Smooth muscle cell (in vitro differentiated cells): ENCODE measurements around the gene FNTB. TPM values are rescaled to one million over a fixed set of nuclear protein-coding genes. Genes with fewer than 3 reads are reported as not detected.

Experiments
- DNase-seq: peaks from one replicate; lab custom pipeline; 2025; ENCODE audit not compliant: unreplicated experiment; lab: John Stamatoyannopoulos, UW
- H2AFZ ChIP-seq: fragments of 200-600 bp; sonication (generic); 2 replicates; pipeline ENCODE4 v1.6.0; 2016; ENCODE audit warnings: antibody characterized with exemption, low read depth, mild to moderate bottlenecking
- H3F3A ChIP-seq: fragments of 200-600 bp; sonication (generic); 2 replicates; pipeline ENCODE4 v1.6.0; 2017; ENCODE audit warnings: antibody characterized with exemption, low read depth
- H3K27ac ChIP-seq: fragments of 200-600 bp; sonication (generic); 2 replicates; pipeline ENCODE4 v1.5.1; 2016; ENCODE audit warnings: low read depth, mild to moderate bottlenecking
- H3K27me3 ChIP-seq: fragments of 200-600 bp; sonication (generic); 2 replicates; pipeline ENCODE4 v1.6.1; 2016; ENCODE audit warnings: low read depth, mild to moderate bottlenecking
- H3K36me3 ChIP-seq: fragments of 200-600 bp; sonication (generic); 2 replicates; pipeline ENCODE4 v1.5.1; 2016; ENCODE audit warnings: low read depth
- H3K4me1 ChIP-seq: fragments of 200-600 bp; sonication (generic); 2 replicates; pipeline ENCODE4 v1.5.1; 2016; ENCODE audit warnings: low read depth
- H3K4me2 ChIP-seq: fragments of 200-600 bp; sonication (generic); 2 replicates; pipeline ENCODE4 v1.6.0; 2016; ENCODE audit warnings: mild to moderate bottlenecking
- H3K4me3 ChIP-seq: fragments of 200-600 bp; sonication (generic); 2 replicates; pipeline ENCODE4 v1.5.1; 2016; ENCODE audit warnings: mild to moderate bottlenecking
- H3K79me2 ChIP-seq: fragments of 200-600 bp; sonication (generic); 2 replicates; pipeline ENCODE4 v1.6.0; 2016; ENCODE audit warnings: low read depth, mild to moderate bottlenecking
- H3K9ac ChIP-seq: fragments of 200-600 bp; sonication (generic); 2 replicates; pipeline ENCODE4 v1.6.0; 2016; ENCODE audit warnings: low read depth
- H3K9me3 ChIP-seq: fragments of 200-600 bp; sonication (generic); replicated peaks from 2 replicates; pipeline ENCODE4 v1.5.1; 2016; ENCODE audit warnings: low read depth
- H4K20me1 ChIP-seq: fragments of 200-600 bp; sonication (generic); 2 replicates; pipeline ENCODE4 v1.6.0; 2016; ENCODE audit warnings: low read depth
- WGBS: methylation state at CpG from one replicate; pipeline ENCODE4 v1.1.7; 2016; ENCODE audit warnings: low lambda C conversion rate; 5-methylcytosine and 5-hydroxymethylcytosine counted together
- polyA plus RNA-seq: library from polyadenylated mRNA; unstranded; fragments of >200 nt; fragmentation: Nextera tagmentation; extraction: Ambion mirVana; gene quantifications from 2 replicates; pipeline ENCODE4 v1.2.1, GENCODE V29; 2016
- total RNA-seq: library from RNA; depleted of rRNA; stranded (reverse); fragments of >200 nt; gene quantifications from 2 replicates; pipeline ENCODE4 v1.2.3, GENCODE V29; 2014
- TF ChIP-seq, protein P1 (sequence below): fragments of 200-600 bp; sonication (generic); IDR thresholded peaks from 2 replicates; pipeline ENCODE4 v1.5.1; 2017; ENCODE audit warnings: borderline replicate concordance, mild to moderate bottlenecking, antibody characterized with exemption; ENCODE audit not compliant: insufficient read depth, poor library complexity, severe bottlenecking

FNTB gene
- total and polyA plus RNA-seq, 2 experiments from 2014 or later: 9.3 to 16.3 TPM

DNA sequence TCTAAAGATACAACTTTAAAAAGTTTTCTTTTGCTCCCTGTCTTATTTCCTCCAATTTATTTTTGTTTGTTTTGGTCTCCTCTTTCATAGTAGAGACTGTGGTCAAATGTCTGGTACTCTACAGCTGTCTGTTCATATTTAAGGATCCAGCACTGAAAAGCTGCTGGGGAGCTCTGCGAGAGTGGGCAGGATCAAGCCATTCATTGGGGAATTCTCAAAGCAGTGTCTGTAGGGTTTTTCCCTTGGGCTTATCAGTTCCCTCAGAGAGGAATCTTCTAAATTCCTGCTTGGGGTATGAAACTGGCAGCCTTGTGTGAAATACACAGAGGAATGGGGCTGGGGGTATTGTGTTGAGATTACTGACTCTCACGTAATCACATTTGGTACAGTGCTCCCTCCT lies 52.3 kb downstream of the FNTB start:
- peaks cover 2% of the 10 kb centered on the region for H4K20me1 ChIP-seq
- no peaks in the 10 kb centered on the region for H3K36me3 ChIP-seq
- H3K4me2 ChIP-seq: peak overlapping the region; percentile 51
- H3K27me3 ChIP-seq: no peaks in the 10 kb centered on the region
- no peaks in the 10 kb centered on the region for H3K79me2 ChIP-seq
- DNase-seq: no peak
- no peak overlapping the region for H3K9ac ChIP-seq
- WGBS: 44% methylated on average over 2 of the region's 2 CpGs
- H3K4me1 ChIP-seq: peaks cover 9% of the 10 kb centered on the region
- H2AFZ ChIP-seq: no peak overlapping the region
- H3F3A ChIP-seq: peaks cover 5% of the 10 kb centered on the region
- H3K27ac ChIP-seq: no peak overlapping the region
- TF ChIP-seq, protein P1, sequence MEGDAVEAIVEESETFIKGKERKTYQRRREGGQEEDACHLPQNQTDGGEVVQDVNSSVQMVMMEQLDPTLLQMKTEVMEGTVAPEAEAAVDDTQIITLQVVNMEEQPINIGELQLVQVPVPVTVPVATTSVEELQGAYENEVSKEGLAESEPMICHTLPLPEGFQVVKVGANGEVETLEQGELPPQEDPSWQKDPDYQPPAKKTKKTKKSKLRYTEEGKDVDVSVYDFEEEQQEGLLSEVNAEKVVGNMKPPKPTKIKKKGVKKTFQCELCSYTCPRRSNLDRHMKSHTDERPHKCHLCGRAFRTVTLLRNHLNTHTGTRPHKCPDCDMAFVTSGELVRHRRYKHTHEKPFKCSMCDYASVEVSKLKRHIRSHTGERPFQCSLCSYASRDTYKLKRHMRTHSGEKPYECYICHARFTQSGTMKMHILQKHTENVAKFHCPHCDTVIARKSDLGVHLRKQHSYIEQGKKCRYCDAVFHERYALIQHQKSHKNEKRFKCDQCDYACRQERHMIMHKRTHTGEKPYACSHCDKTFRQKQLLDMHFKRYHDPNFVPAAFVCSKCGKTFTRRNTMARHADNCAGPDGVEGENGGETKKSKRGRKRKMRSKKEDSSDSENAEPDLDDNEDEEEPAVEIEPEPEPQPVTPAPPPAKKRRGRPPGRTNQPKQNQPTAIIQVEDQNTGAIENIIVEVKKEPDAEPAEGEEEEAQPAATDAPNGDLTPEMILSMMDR: no peak
- H3K9me3 ChIP-seq: no peaks in the 10 kb centered on the region
- no peak overlapping the region for H3K4me3 ChIP-seq

DNA sequence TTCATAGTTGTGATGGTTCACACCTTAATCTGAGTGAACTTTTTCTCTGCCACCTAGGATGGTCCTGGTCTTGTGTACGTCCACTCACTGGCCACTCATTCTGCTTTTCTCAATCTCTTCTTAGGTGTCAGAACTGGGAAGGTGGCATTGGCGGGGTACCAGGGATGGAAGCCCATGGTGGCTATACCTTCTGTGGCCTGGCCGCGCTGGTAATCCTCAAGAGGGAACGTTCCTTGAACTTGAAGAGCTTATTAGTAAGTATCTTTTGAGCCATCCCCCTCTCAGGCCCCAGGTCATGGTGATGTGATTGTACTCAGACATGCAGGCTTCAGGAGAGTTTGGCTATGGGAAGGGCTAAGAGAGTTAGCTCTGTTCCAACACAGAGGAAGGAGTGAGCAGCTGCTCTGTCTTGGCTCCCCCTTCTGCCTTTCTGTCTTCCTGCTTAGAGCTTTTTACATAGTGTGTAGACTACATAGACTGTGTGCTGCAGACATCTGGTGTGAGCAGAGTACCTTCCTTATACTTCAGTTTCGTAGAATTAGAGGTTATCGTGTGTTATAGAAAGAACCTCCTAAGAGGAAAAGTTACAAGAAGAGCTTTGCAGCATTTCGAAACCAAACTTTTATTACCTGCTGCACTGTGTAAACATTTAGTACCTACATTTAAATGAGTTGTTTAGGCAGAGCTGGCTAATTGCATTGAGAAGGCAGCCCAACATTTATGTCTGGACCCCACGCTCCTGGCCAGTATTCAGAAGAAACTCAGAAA lies 54.2 kb downstream of the FNTB start:
- Histone ChIP-seq H3K4me2 (no peak overlapping the region), H3K9me3 (no peaks in the 10 kb centered on the region), H2AFZ (no peak overlapping the region), H3K4me3 (no peak overlapping the region), H3K36me3 (no peaks in the 10 kb centered on the region), H3K79me2 (no peaks in the 10 kb centered on the region), H3K4me1 (peaks cover 9% of the 10 kb centered on the region), H3K27ac (no peak overlapping the region), H3K27me3 (no peaks in the 10 kb centered on the region), H3F3A (peaks cover 5% of the 10 kb centered on the region), H3K9ac (no peak overlapping the region), H4K20me1 (peaks cover 2% of the 10 kb centered on the region)
- WGBS: 97% methylated on average over 9 of the region's 9 CpGs
- TF ChIP-seq, protein P1: no peak
- no peak for DNase-seq

DNA sequence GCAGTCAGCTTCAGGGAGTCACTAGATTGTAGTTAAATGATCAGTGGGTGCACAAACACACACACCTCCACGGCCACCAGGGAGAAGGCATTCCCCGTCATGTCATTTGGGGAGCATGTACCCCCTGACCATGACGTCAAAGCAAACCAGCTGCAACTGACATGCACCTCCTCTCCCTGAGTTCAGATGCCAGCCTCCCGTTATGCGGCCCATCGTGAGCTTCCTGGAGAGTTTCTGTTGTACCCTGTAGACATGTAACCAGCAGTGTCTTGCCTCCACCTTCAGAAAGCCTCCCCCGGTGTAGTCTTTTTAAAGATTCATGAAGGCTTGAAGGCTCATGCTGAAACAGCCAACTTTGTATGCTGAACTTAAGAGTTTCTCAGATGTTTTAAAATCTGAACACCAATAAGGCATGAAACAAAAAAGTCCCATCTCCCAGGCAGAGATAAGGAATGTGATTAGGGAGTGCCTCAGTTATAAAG lies 54.8 kb downstream of the FNTB start:
- Histone ChIP-seq H3K27ac (no peak overlapping the region), H3K36me3 (no peaks in the 10 kb centered on the region), H3K4me3 (no peak overlapping the region), H3K9me3 (no peaks in the 10 kb centered on the region), H3K79me2 (no peaks in the 10 kb centered on the region), H3F3A (peaks cover 5% of the 10 kb centered on the region), H3K4me1 (peaks cover 9% of the 10 kb centered on the region), H2AFZ (no peak overlapping the region), H3K9ac (no peak overlapping the region), H4K20me1 (peaks cover 2% of the 10 kb centered on the region), H3K27me3 (no peaks in the 10 kb centered on the region), H3K4me2 (no peak overlapping the region)
- 98% methylated on average over 7 of the region's 7 CpGs for WGBS
- TF ChIP-seq, protein P1: no peak
- no peak for DNase-seq

DNA sequence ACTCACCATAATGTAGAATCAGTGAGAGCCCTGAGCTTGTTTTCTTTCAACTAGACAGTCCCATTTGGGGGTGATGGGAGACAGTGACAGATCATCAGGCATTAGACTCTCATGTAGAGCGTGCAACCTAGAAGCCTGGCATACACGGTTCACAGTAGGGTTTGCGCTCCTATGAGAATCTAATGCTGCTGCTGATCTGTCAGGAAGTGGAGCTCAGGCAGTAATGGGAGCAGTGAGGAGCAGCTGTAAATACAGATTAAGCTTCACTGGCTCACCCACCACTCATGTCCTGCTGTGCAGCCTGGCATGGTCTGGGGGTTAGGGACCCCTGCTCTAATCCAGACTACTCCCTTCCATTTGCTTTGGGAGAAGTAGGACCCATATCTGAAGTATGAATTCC lies 55.6 kb downstream of the FNTB start:
- Histone ChIP-seq H3K79me2 (no peaks in the 10 kb centered on the region), H3K4me3 (no peak overlapping the region), H3F3A (peaks cover 5% of the 10 kb centered on the region), H3K4me2 (no peak overlapping the region), H3K4me1 (peaks cover 9% of the 10 kb centered on the region), H3K9ac (no peak overlapping the region), H3K27ac (no peak overlapping the region), H3K9me3 (no peaks in the 10 kb centered on the region), H3K36me3 (no peaks in the 10 kb centered on the region), H2AFZ (no peak overlapping the region), H3K27me3 (no peaks in the 10 kb centered on the region), H4K20me1 (peaks cover 2% of the 10 kb centered on the region)
- TF ChIP-seq, protein P1: no peak
- DNase-seq: no peak
- WGBS: 45% methylated on average over 3 of the region's 3 CpGs
